GM23338 (cell line): ENCODE data around the gene DNMT1. TPM values are rescaled to one million over a fixed set of nuclear protein-coding genes. Genes with fewer than 3 reads are reported as not detected.

Experiments used
- ATAC-seq: fragments of 200-7000 bp; cut with Tn5 transposase; 3 replicates; pipeline ENCODE4 v1.9.1; 2020
- DNase-seq: peaks from one replicate; pipeline ENCODE4 v3.0.0-alpha.2; 2015; ENCODE audit warnings: low spot score
- H2AFZ ChIP-seq: fragments of 200-600 bp; sonication (generic); 2 replicates; pipeline ENCODE4 v1.8.0; 2016; ENCODE audit warnings: antibody characterized with exemption, mild to moderate bottlenecking, moderate library complexity
- H3F3A ChIP-seq: fragments of 200-600 bp; sonication (generic); replicated peaks from 2 replicates; pipeline ENCODE4 v1.8.0; 2017; ENCODE audit warnings: antibody characterized with exemption, mixed run types, low read depth
- H3K27ac ChIP-seq: fragments of 200-600 bp; sonication (generic); 2 replicates; pipeline ENCODE4 v1.6.1; 2016; ENCODE audit warnings: low read depth
- H3K27me3 ChIP-seq: fragments of 200-600 bp; sonication (generic); 2 replicates; pipeline ENCODE4 v1.8.0; 2016; ENCODE audit warnings: mild to moderate bottlenecking, mixed run types, moderate library complexity; ENCODE audit not compliant: insufficient read depth
- H3K36me3 ChIP-seq: fragments of 200-600 bp; sonication (generic); 2 replicates; pipeline ENCODE4 v1.8.0; 2016; ENCODE audit warnings: mild to moderate bottlenecking; ENCODE audit not compliant: insufficient read depth
- H3K4me1 ChIP-seq: fragments of 200-600 bp; sonication (generic); 2 replicates; pipeline ENCODE4 v1.8.0; 2016; ENCODE audit warnings: mild to moderate bottlenecking, moderate library complexity; ENCODE audit not compliant: insufficient read depth
- H3K4me2 ChIP-seq: fragments of 200-600 bp; sonication (generic); 2 replicates; pipeline ENCODE4 v1.7.1; 2017; ENCODE audit warnings: mixed run types
- H3K4me3 ChIP-seq: fragments of 200-600 bp; sonication (generic); 2 replicates; pipeline ENCODE4 v1.6.1; 2016; ENCODE audit warnings: mixed run types
- H3K79me2 ChIP-seq: fragments of 200-600 bp; sonication (generic); replicated peaks from 2 replicates; pipeline ENCODE4 v1.8.0; 2017; ENCODE audit warnings: mild to moderate bottlenecking; ENCODE audit not compliant: insufficient read depth
- H3K9me2 ChIP-seq: fragments of 200-600 bp; sonication (generic); 2 replicates; pipeline ENCODE4 v1.8.0; 2017; ENCODE audit not compliant: insufficient read depth
- H4K20me1 ChIP-seq: fragments of 200-600 bp; sonication (generic); replicated peaks from 2 replicates; pipeline ENCODE4 v1.8.0; 2017; ENCODE audit warnings: mild to moderate bottlenecking; ENCODE audit not compliant: insufficient read depth
- H3K27ac Mint-ChIP-seq: 2 replicates; pipeline ENCODE4 v1.8.0; 2020; ENCODE audit warnings: inconsistent platforms, mild to moderate bottlenecking, moderate library complexity, mixed read lengths
- H3K27me3 Mint-ChIP-seq: 3 replicates; pipeline ENCODE4 v1.8.0; 2022; ENCODE audit warnings: low read depth, mild to moderate bottlenecking, moderate library complexity, mixed read lengths, inconsistent platforms; ENCODE audit not compliant: insufficient read depth, poor library complexity
- H3K36me3 Mint-ChIP-seq: 3 replicates; pipeline ENCODE4 v1.8.0; 2021; ENCODE audit warnings: low read depth, mild to moderate bottlenecking, inconsistent platforms, moderate library complexity, mixed read lengths
- H3K4me1 Mint-ChIP-seq: 3 replicates; pipeline ENCODE4 v1.8.0; 2020; ENCODE audit warnings: mild to moderate bottlenecking, inconsistent platforms, mixed read lengths
- H3K4me3 Mint-ChIP-seq: 3 replicates; pipeline ENCODE4 v1.8.0; 2021; ENCODE audit warnings: moderate library complexity, mild to moderate bottlenecking, inconsistent platforms, mixed read lengths
- H3K9me3 Mint-ChIP-seq: 3 replicates; pipeline ENCODE4 v1.8.0; 2020; ENCODE audit warnings: moderate library complexity, mild to moderate bottlenecking, inconsistent platforms, mixed read lengths
- CREB1 ChIP-seq: fragments of 250-450 bp; sonication (Bioruptor Pico); IDR thresholded peaks from 2 replicates; pipeline ENCODE4 v1.5.0; 2020; ENCODE audit warnings: low read depth, mild to moderate bottlenecking, moderate library complexity
- CTCF ChIP-seq, 2 experiments: fragments of 200-600 bp in 1 of 2; sonication (generic) in 1 of 2; conservative IDR thresholded peaks; 2 replicates each; pipeline versions ENCODE4 v1.5.1 to v1.6.1; 2016 to 2017; ENCODE audit warnings: antibody characterized with exemption in 2 of 2, low read depth in 2 of 2, mild to moderate bottlenecking in 2 of 2, moderate library complexity in 1 of 2
- ETS1 ChIP-seq: IDR thresholded peaks from 2 replicates; pipeline ENCODE4 v1.6.1; 2016; ENCODE audit warnings: antibody characterized with exemption
- STAT1 ChIP-seq: IDR thresholded peaks from one replicate; pipeline ENCODE4 v1.6.1; 2016; ENCODE audit warnings: antibody characterized with exemption; ENCODE audit not compliant: unreplicated experiment
- ZNF114 ChIP-seq: fragments of 250-450 bp; sonication (Bioruptor Pico); IDR thresholded peaks from 2 replicates; pipeline ENCODE4 v1.5.0; 2020; ENCODE audit warnings: mild to moderate bottlenecking, moderate library complexity
- ZNF331 ChIP-seq: fragments of 250-450 bp; sonication (Bioruptor Pico); IDR thresholded peaks from 2 replicates; pipeline ENCODE4 v1.5.0; 2020; ENCODE audit warnings: low read depth, mild to moderate bottlenecking, moderate library complexity
- ZNF462 ChIP-seq: fragments of 250-450 bp; sonication (Bioruptor Pico); IDR thresholded peaks from 2 replicates; pipeline ENCODE4 v1.5.0; 2020; ENCODE audit warnings: mild to moderate bottlenecking, moderate library complexity
- polyA plus RNA-seq: library from polyadenylated mRNA; unstranded; fragments of >200 nt; fragmentation: Nextera tagmentation; extraction: Ambion mirVana; gene quantifications from 2 replicates; pipeline ENCODE4 v1.2.1, GENCODE V29; 2016
- total RNA-seq: library from RNA; depleted of rRNA; stranded (reverse); fragments of >200 nt; shearing (Covaris generic); gene quantifications from 2 replicates; pipeline ENCODE4 v1.2.3, GENCODE V29; 2014

The DNMT1 gene
- total and polyA plus RNA-seq, 2 experiments from 2014 or later, result 238 to 589 TPM

GRCh38 chr19:10214784-10215183 lies 20.0 kb upstream of the DNMT1 start:
- TF ChIP-seq ZNF462 (CRISPR knock-in tag) (no peak), CTCF (conservative IDR thresholded peaks at IDR 0.05; ENCODE audit: low read depth in 2 of 2) (no peak)
- Histone ChIP-seq H4K20me1 (no peaks in the 10 kb centered on the region), H3K4me1 (no peaks in the 10 kb centered on the region), H3K79me2 (no peaks in the 10 kb centered on the region), H3K4me3 (no peak overlapping the region), H3K4me2 (no peak overlapping the region), H3K27ac (no peak overlapping the region), H3K27me3 (no peaks in the 10 kb centered on the region), H3K9me2 (no peaks in the 10 kb centered on the region), H3K36me3 (no peaks in the 10 kb centered on the region), H2AFZ (no peak overlapping the region), H3F3A (no peaks in the 10 kb centered on the region)
- DNase-seq (no peak), ATAC-seq (no peak)
- Mint-ChIP-seq H3K9me3 (no peaks in the 10 kb centered on the region), H3K27me3 (no peaks in the 10 kb centered on the region), H3K4me3 (no peak overlapping the region; the same call in 2 of the 3 replicates), H3K4me1 (peaks cover 3% of the 10 kb centered on the region; the same call in 2 of the 3 replicates), H3K27ac (no peak overlapping the region), H3K36me3 (no peaks in the 10 kb centered on the region)

- Mint-ChIP-seq H3K4me3 (no peak overlapping the region), H3K9me3 (peaks cover 9% of the 10 kb centered on the region; the same call in 2 of the 3 replicates), H3K27me3 (no peaks in the 10 kb centered on the region), H3K27ac (no peak overlapping the region), H3K4me1 (peaks cover 4% of the 10 kb centered on the region; the same call in 2 of the 3 replicates), H3K36me3 (no peaks in the 10 kb centered on the region; the same call in 2 of the 3 replicates)
- Histone ChIP-seq H3K27ac (no peak overlapping the region), H3K4me1 (no peaks in the 10 kb centered on the region), H4K20me1 (no peaks in the 10 kb centered on the region), H3K79me2 (no peaks in the 10 kb centered on the region), H2AFZ (no peak overlapping the region), H3F3A (no peaks in the 10 kb centered on the region), H3K4me2 (no peak overlapping the region), H3K36me3 (no peaks in the 10 kb centered on the region), H3K27me3 (no peaks in the 10 kb centered on the region), H3K9me2 (no peaks in the 10 kb centered on the region), H3K4me3 (no peak overlapping the region)
- no peak for ATAC-seq
- no peak for DNase-seq
- TF ChIP-seq CREB1 (no peak), ETS1 (no peak), ZNF114 (CRISPR knock-in tag) (no peak), STAT1 (no peak), CTCF (conservative IDR thresholded peaks at IDR 0.05; ENCODE audit: low read depth in 2 of 2) (no peak), ZNF331 (no peak)
Observed at GRCh38 chr19:10211691-10212090, 16.9 kb upstream of the DNMT1 start.
